ENCODE measurements around the gene GPATCH1.

GRCh38 chr19:33054623-33055022 lies 26.4 kb upstream of the GPATCH1 start:
- TF ChIP-seq, protein P1, sequence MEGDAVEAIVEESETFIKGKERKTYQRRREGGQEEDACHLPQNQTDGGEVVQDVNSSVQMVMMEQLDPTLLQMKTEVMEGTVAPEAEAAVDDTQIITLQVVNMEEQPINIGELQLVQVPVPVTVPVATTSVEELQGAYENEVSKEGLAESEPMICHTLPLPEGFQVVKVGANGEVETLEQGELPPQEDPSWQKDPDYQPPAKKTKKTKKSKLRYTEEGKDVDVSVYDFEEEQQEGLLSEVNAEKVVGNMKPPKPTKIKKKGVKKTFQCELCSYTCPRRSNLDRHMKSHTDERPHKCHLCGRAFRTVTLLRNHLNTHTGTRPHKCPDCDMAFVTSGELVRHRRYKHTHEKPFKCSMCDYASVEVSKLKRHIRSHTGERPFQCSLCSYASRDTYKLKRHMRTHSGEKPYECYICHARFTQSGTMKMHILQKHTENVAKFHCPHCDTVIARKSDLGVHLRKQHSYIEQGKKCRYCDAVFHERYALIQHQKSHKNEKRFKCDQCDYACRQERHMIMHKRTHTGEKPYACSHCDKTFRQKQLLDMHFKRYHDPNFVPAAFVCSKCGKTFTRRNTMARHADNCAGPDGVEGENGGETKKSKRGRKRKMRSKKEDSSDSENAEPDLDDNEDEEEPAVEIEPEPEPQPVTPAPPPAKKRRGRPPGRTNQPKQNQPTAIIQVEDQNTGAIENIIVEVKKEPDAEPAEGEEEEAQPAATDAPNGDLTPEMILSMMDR (IDR thresholded peaks at IDR 0.05; ENCODE audit: poor library complexity, severe bottlenecking), result no peak
- TF ChIP-seq EZH2 (IDR thresholded peaks at IDR 0.05; ENCODE audit: borderline replicate concordance, insufficient read depth, low read length, poor library complexity, severe bottlenecking), result no peak
- TF ChIP-seq SMC3 (conservative IDR thresholded peaks at IDR 0.05; ENCODE audit: poor library complexity), result no peak
- no peak for TF ChIP-seq EP300 (conservative IDR thresholded peaks at IDR 0.05; ENCODE audit: poor library complexity, severe bottlenecking)
- TF ChIP-seq MXI1 (conservative IDR thresholded peaks at IDR 0.05; ENCODE audit: poor library complexity, severe bottlenecking), result no peak
- TF ChIP-seq POLR2AphosphoS5 (IDR thresholded peaks at IDR 0.05), result no peak
- TF ChIP-seq REST (IDR thresholded peaks at IDR 0.05; ENCODE audit: borderline replicate concordance), result no peak
